HG03108 (cell line): ENCODE data around the gene ABLIM2.

Experiments
- ATAC-seq: cut with Tn5 transposase; IDR thresholded peaks from one replicate; pipeline ENCODE4 v1.9.1; 2021; ENCODE audit warnings: moderate library complexity; ENCODE audit not compliant: unreplicated experiment

ABLIM2 gene

DNA sequence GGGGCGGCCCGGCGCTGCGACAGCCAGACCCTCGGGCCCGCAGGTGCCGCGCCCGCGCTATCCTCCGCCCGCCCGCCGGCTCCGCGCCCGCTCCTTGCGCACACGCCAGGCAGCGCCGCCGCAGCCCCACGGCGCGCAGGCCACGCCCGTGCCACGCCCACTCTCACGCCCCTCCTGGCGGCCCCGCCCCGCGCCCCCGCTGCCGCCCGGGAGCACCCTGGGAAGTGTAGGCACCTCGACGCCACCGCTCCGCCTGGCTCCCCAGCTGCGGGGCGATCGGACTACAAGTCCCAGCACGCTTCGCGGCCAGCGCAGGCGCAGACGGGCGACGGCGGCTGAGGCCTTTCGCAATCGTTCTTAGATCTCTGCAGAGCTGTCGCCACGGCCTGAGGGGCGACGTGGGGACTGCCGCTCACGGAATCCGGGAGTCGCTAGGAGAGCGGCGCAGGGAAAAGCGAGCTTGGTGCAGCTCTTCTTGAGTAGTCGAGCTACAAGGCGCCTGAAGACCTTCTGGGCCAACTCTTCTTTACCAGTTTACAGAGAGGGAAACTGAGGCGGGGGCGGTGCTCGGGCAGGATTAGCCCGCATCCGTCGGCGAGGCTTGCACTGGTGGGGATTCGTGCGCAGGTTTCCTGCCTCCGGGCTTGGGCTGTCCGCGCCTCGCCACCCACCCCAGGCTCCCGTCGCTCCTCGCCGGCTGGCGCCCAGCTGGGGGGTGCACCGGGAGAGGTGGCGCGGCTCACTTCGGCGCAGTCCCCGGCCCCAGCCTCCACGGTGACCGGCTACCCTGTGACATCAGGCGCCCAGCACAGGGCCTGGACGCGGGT lies at the start of gene ABLIM2:
Gene ABLIM2, minus strand, starts transcription at position 104 of the 827 bp plus-strand sequence. CDS start 124 bp downstream, outside the sequence.
- ATAC-seq = peak; percentile 97

DNA sequence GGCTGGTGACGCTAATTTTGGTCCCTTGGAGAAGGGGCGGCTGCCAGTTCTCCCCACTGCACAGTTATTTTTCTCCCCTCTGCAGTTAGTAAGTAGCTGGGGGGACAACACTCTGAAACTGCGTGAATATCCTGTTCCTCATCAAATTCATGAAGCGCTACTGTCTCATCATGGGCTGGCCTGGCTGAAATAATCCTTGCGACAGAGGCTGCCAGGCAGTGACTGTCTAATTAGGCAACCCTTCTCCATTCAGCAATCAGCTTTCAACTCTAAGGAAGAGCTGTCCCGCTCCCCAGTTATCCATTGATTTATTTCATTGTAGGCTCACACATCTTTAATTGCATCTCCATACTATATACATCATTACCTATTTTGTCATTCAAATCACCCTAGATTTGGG lies 48.7 kb upstream of the ABLIM2 start:
- no peak for ATAC-seq

DNA sequence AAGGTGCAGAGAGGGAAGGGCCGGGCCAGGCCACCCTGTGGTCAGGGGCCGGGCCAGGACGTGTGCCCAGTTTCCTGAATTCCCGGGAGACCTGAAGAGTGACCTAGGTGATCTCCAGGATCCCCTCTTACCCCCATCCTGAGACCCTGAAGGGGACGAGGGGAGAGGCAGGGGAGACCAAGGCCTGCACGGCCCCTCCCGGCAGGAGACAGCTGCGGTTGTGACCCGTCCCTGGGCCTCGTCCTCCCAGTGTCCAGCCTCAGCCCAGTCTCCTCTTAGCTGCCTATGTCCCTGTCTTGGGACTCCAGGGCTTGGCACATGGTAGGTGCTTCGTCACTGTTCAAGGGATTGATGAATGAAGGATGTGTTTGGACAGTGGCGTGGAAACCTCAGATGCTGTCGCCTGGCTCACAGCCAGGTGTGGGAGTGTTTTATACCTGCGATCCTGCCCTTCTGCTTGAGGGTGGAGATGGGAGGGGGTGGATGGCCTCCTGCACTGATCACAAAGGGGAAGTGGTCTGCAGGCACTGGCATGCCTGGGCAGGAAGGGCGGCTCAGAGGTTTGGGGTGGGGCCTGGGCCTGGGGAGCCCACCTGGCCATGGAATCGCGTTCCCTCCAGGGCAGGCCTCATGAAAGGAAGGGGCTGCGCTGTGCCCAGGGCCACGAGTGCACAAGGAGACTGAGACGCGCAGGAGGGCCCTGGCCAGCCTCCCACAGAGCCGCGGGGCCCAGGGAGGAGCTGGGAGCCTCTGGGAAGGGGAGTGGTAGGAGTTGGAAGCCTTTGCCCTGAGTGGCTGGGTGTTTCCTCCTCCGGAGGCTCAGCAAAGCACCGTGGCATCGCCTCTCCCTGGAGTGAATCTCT lies 47.4 kb upstream of the ABLIM2 start:
- no peak for ATAC-seq

GRCh38 chr4:8205241-8205707 lies 46.7 kb upstream of the ABLIM2 start:
- no peak for ATAC-seq

DNA sequence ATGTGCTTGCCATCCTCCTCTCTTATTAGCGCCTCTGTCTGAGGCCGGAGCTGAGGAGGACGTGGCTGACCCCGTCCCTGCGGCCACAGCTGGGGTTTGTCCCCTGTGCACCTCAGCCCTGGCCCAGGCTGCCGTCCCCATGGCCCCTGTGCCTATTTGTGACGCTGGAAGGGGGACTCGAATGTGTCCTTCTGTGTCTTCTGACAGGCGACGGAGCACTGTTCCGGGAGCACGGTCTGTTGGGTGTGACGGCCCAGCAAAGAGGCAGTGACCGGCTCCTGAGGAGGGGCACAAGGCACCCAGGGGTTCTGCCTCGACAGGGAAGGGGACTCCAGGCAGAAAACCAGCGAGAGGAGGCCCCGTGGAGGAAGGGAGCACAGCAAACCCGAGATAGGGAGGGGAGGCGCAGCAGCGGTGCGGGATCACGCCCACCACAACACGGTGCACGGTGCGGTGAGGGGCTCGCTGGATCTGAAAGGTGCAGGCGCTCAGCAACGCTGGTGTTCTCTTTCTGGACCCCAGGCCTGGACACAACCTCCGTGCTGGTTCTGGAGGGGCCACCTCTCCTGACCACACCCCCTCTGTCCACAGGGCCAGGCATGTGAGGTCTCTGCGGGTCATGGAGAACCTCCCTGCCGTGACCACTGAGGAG lies 46.1 kb upstream of the ABLIM2 start:
- ATAC-seq = no peak

DNA sequence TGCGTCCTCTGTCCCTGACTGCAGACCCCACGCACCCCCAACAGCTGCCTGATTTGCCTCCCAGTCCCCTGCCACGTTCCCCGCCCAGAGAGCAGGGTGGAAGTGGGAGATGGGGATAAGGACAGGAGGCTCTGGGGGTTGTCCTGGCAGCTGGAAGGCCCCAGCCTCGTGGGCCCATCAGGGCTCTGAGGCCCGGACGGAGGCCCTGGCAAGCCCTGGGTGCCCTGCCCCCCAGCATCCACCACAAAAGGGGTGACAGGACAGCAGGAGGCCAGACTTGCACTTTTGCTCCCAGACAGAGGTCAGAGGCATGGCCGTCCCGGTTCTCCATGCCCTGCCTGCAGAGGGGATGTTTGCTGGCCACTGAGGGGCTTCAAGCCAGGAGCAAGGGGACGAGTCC lies 45.2 kb upstream of the ABLIM2 start:
- no peak for ATAC-seq

- ATAC-seq = no peak
Measured at GRCh38 chr4:8203052-8203401, 44.4 kb upstream of the ABLIM2 start.

DNA sequence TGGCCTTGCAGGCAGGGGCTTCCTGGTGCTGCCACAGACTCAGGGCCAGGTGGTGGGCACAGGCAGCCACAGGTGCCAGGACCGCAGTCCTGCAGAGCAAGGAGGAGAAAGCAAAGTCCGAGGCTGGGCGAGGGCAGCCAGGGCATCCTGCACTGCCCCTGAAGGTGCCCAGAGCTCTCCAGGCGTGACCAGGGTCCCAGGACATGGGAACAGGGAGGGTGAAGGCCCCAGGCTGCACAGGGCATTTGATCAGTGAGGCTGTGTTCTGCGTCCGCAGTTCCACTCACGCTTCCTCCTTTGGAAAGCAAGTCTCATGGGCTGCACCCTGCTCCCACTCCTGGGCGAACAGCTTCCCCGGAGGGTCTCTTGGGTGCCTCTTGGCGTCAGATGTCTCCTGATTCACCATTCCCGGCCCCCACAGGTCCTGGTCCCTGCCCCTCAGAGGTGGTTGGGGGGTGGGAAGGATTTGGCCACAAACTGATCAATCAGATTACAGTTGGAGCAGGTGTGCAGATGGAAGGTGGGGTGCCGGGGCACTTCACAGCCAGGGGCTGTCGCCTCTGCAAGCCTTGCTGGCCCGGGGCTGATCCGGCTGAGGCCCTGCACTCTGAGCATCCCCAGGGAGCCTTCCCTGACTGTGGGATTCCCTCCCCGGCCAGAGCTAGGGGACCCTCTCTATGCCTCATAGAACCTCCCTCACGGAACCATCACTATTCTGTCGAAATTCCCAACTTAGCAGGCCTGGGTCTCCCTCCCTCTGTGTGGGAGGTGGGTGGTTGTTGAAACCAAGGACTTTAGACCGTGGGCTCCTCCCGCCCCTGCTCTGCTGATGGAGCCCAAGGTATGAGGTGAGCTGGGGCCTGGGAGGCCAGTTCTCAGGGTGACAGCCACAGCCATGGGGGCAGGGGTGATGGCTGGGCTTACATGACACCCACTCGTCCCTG lies 43.8 kb upstream of the ABLIM2 start:
- ATAC-seq = no peak

GRCh38 chr4:8201321-8201781 lies 42.7 kb upstream of the ABLIM2 start:
- ATAC-seq = peak; percentile 31

GRCh38 chr4:8200302-8200975 lies 41.8 kb upstream of the ABLIM2 start:
- no peak for ATAC-seq

- ATAC-seq = no peak
Measured at GRCh38 chr4:8199594-8200301, 41.1 kb upstream of the ABLIM2 start.

DNA sequence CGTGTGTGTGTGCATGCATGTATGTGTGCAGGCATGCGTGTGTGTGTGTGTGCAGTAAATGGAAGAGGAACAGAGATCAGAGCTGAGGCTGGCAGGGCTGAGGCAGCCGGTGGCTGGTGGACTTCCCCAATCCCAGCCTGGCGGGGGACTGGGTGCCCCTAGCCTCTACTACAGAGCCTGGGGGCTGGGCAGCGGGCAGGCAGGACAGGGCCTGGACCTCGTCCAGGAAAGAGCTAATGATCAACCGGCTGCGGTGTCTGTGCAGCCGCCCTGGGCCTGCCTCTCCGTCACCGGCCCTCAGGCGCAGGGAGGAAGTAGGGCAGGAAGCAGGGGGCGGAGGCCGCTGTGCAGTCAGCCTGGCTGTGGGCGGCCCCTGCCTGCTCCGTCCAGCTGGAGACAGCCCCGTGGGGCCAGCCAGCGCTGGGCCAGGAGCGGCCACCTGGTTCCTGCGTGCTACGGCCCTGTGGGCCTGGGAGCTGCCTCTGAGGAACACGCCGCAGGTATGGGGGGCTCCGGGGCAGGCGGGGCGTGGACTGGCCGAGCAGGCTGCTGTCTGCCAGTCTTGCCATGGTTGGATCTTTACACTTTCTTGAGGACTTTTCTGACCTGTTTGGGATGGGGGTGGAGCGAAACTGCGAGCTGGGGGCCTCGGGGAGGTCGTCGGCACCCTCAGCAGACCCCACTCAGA lies 40.4 kb upstream of the ABLIM2 start, which contains the start of gene SH3TC1:
Gene SH3TC1, plus strand, starts transcription at position 385 of the 688 bp plus-strand sequence. CDS start 5,905 bp downstream, outside the sequence.
- ATAC-seq = peak; percentile 82

DNA sequence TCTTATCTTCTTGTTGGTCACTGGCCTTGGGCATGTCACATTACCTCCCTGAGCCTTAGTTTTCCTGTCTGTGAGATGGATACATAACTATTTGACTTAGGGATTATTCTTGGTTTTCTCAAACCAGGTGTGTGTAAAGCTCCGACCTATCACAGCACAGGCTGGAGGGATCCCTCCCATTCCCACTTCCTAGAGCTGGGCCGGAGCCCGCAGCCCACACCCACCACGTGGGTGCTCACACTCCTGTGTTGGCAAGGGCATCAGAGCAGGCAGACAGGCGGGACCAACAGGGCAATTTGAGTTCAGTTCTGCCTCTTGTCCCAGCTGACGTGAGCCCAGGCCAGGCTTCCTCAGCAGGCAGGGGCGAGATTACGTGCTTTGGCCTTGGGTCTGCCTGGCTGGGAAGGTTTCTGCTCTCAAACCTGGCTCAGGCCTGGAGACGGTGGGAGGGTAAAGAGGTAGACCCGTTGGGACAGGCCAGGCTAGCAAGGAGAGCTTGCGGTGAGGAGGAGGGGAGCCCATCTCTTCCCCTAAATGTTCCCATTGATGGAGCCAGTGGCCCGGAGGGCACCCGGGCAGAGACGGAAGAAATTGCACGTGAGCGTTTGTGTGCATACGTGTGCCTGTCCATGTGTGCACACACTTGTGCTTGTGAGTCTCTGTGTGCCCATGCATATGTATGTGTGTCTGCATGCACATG lies 39.7 kb upstream of the ABLIM2 start:
- ATAC-seq = no peak

DNA sequence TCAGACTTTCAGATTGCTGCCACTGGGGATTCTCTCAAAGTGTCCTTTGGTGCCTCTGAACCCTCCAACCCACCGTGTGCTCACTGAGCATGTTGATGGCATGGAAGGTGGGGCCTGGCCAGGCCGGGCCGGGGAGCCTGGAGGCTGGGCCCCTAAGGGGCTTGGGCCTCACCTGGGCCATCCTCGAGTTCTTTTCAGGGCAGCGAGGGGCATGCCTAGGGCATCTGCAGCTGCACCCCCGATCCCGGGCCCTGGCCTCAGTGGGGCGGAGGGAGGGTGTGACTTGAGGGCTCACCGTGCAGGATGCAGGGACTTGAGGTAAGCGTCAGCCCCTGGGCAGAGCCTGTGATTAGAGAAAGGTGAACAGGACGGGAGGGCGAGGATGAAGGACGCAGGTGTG lies 38.9 kb upstream of the ABLIM2 start:
- ATAC-seq = no peak

DNA sequence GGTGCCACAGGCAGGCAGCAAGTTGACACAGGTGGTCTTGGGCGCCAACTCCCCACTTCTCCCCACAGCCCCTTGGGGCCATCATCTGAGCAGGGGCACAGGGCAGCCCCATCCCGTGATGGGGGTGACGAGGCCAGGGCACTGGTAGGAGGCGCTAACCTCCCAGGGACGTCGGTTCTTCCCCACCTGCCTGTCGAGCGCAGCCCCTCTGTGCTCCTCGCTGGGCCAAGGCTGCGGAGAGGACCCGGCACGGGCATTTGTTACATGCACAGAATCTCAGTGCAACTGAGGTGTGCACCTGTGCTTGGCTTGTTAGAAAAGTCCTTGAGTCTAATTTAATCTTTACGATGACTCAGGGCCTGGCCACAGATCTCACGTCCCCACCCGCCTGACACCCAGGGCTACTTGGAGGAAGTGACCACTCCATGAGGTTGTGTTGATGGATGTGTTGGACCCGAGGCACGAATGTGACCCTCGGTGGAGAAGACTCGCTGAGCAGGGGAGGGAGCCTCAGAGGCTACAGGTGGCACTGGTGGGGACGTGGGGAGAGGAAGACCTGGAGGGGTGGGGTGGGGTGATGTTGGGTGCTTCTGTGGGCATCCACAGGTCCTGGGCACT lies 37.3 kb upstream of the ABLIM2 start:
- no peak for ATAC-seq

GRCh38 chr4:8195431-8195830 lies 36.8 kb upstream of the ABLIM2 start:
- ATAC-seq = no peak
